Body of pancreas (tissue), 4 donors: Measurements from ENCODE around the gene LBR. TPM values are rescaled to one million over a fixed set of nuclear protein-coding genes. Genes with fewer than 3 reads are reported as not detected.

Experiments
- ATAC-seq: fragments of 150-250 bp; one replicate; pipeline ENCODE4 v1.9.1; 2016
- DNase-seq, 4 donors: peaks; one replicate each; pipeline ENCODE4 v3.0.0-alpha.2; 2019
- H3K27ac ChIP-seq, 4 donors: fragments of 200-600 bp; sonication (generic); 1 replicate in 3 of 4; 2 replicates in 1 of 4; pipeline versions ENCODE4 v1.5.1 to v1.6.1; 2016 to 2019; ENCODE audit warnings: mild to moderate bottlenecking in 1 of 4, mixed read lengths in 1 of 4, moderate library complexity in 1 of 4
- H3K27me3 ChIP-seq, 2 donors: fragments of 200-600 bp; sonication (generic); one replicate each; pipeline ENCODE4 v1.6.0; 2016; ENCODE audit warnings: mild to moderate bottlenecking in 1 of 2
- H3K36me3 ChIP-seq, 2 donors: fragments of 200-600 bp; sonication (generic); replicated peaks in 1 of 2; 2 replicates each; pipeline ENCODE4 v1.5.1; 2016; ENCODE audit warnings: low read depth in 2 of 2; ENCODE audit not compliant: insufficient read depth in 1 of 2
- H3K4me1 ChIP-seq: fragments of 200-600 bp; sonication (generic); one replicate; pipeline ENCODE4 v1.6.0; 2016
- H3K4me3 ChIP-seq, 2 donors: fragments of 200-600 bp; sonication (generic); 1 replicate in 1 of 2; 2 replicates in 1 of 2; pipeline ENCODE4 v1.5.1; 2016 to 2019
- H3K9me3 ChIP-seq, 3 donors: fragments of 200-600 bp; sonication (generic); 1 replicate in 2 of 3; 2 replicates in 1 of 3; pipeline ENCODE4 v1.5.1; 2016
- CTCF ChIP-seq, 7 experiments: fragments of 450-650 bp in 4 of 7; fragments of 200-600 bp in 3 of 7; sonication (generic) in 3 of 7; IDR thresholded peaks; one replicate each; pipeline ENCODE4 v1.5.1; 2016 to 2019; ENCODE audit warnings: antibody characterized with exemption in 7 of 7
- POLR2A ChIP-seq, 3 donors: fragments of 450-650 bp; IDR thresholded peaks; one replicate each; pipeline ENCODE4 v1.6.1; 2016; ENCODE audit warnings: antibody characterized with exemption in 3 of 3, mild to moderate bottlenecking in 2 of 3
- WGBS, 2 donors: methylation state at CpG; one replicate each; pipeline ENCODE4 v1.1.5; 2017; 5-methylcytosine and 5-hydroxymethylcytosine counted together
- intact Hi-C: fragments of 100-400 bp; cut with DNase I; formaldehyde crosslinking; loops from one replicate; pipeline ENCODE4 v1.15.1; 2023
- total RNA-seq, 2 donors: library from RNA; depleted of rRNA; stranded (reverse); fragments of >200 nt; gene quantifications; one replicate each; pipeline ENCODE4 v1.1.0, GENCODE V29; 2016

Gene LBR
- total RNA-seq, 2 donors from 2014 or later: 15.2 to 26.5 TPM

DNA sequence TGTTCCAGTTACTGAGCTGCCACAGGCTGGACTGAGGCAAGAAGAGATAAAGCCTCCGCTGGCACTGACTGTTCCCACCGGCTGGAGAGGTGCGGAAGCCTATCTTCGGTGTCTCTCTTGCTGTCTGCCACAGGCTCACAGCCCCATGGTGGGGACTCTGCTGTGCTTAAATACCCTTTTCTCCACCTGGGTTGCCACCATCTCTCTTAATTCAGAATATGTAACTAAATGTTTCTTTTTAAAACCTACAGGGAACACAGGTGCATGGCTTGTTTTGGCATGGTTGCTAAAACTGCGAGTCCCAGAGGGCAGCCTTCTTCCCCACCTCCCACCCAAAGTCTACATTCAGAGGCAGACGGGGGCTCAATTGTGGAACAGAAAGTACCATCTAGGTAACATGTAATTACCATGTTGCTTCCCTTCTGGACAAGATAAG lies 8.1 kb upstream of the LBR start:
- no peak for DNase-seq
- no peaks in the 10 kb centered on the region for H3K9me3 ChIP-seq
- TF ChIP-seq POLR2A (IDR thresholded peaks at IDR 0.05) (no peak), CTCF (IDR thresholded peaks at IDR 0.05) (no peak)
- H3K27me3 ChIP-seq: no peaks in the 10 kb centered on the region
- H3K27ac ChIP-seq: no peak overlapping the region
- H3K4me1 ChIP-seq: peaks cover 13% of the 10 kb centered on the region
- intact Hi-C loops: no loop called here
- 60 to 67% methylated on average over 6 of the region's 6 CpGs for WGBS, 2 donors
- H3K36me3 ChIP-seq: no peaks in the 10 kb centered on the region
- ATAC-seq: no peak
- H3K4me3 ChIP-seq: no peak overlapping the region

DNA sequence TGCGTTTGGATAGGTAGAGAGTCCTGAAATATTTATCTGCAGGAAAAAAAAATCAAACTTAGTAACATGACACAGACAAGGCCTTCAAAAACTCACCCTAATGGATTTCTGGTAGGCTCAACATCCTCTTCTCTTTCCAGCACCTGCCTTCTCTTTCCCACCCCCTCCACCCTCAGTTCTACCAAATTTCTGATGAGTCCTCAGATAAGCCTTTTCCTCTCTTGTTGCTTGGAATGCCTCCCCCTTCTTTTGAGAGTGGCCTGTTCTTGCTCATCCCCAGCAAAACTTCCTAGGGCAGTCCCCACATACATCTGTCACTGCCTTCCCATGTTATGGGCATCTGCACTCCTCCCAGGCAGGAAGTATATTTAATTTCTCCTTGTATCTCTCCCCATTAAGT lies 7.6 kb upstream of the LBR start:
- intact Hi-C loops: no loop called here
- no peak for TF ChIP-seq POLR2A (IDR thresholded peaks at IDR 0.05)
- TF ChIP-seq CTCF (IDR thresholded peaks at IDR 0.05): no peak

GRCh38 chr1:225435076-225435475 lies 7.2 kb upstream of the LBR start:
- Histone ChIP-seq H3K27me3 (no peaks in the 10 kb centered on the region), H3K9me3 (no peaks in the 10 kb centered on the region), H3K4me1 (peaks cover 4% of the 10 kb centered on the region), H3K4me3 (no peak overlapping the region), H3K36me3 (no peaks in the 10 kb centered on the region), H3K27ac (no peak overlapping the region)
- intact Hi-C loops: no loop called here
- TF ChIP-seq CTCF (IDR thresholded peaks at IDR 0.05) (no peak), POLR2A (IDR thresholded peaks at IDR 0.05) (no peak)
- WGBS, 2 donors: 65 to 78% methylated on average over 6 of the region's 6 CpGs
- no peak for DNase-seq
- ATAC-seq: no peak

More for the DNA sequence above, 7.6 kb upstream of the LBR start:
- WGBS, 2 donors: 86 to 100% methylated on average over 1 of the region's 1 CpG
- H3K4me3 ChIP-seq: no peak overlapping the region
- H3K27ac ChIP-seq: no peak overlapping the region
- H3K27me3 ChIP-seq: no peaks in the 10 kb centered on the region
- no peaks in the 10 kb centered on the region for H3K36me3 ChIP-seq
- DNase-seq (no peak), ATAC-seq (no peak)
- H3K9me3 ChIP-seq: no peaks in the 10 kb centered on the region
- H3K4me1 ChIP-seq: peaks cover 8% of the 10 kb centered on the region

DNA sequence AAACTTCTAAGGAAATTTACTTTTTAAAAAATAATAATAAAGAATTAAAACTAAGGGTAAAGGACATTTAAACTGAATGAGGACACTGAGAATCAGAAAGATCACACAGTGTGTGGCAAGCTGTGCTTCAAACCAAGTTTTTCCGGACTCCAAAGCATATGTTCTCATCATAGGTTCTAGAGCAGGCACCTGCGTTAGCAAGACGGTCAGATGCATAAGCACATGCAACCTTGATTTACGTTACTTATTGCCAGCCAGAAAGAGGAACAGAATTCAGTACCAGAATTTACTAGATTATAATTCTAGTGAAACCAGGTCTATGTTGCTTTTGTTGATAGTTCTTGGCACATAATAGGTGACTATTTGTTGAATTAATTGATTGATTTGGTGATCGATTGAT lies 6.2 kb upstream of the LBR start:
- Histone ChIP-seq H3K27me3 (no peaks in the 10 kb centered on the region), H3K4me1 (no peaks in the 10 kb centered on the region), H3K4me3 (no peak overlapping the region), H3K9me3 (no peaks in the 10 kb centered on the region), H3K27ac (no peak overlapping the region), H3K36me3 (no peaks in the 10 kb centered on the region)
- intact Hi-C loops: no loop called here
- DNase-seq: no peak
- TF ChIP-seq POLR2A (IDR thresholded peaks at IDR 0.05) (no peak), CTCF (IDR thresholded peaks at IDR 0.05) (no peak)
- no peak for ATAC-seq
- WGBS, 2 donors: 74 to 79% methylated on average over 5 of the region's 5 CpGs

DNA sequence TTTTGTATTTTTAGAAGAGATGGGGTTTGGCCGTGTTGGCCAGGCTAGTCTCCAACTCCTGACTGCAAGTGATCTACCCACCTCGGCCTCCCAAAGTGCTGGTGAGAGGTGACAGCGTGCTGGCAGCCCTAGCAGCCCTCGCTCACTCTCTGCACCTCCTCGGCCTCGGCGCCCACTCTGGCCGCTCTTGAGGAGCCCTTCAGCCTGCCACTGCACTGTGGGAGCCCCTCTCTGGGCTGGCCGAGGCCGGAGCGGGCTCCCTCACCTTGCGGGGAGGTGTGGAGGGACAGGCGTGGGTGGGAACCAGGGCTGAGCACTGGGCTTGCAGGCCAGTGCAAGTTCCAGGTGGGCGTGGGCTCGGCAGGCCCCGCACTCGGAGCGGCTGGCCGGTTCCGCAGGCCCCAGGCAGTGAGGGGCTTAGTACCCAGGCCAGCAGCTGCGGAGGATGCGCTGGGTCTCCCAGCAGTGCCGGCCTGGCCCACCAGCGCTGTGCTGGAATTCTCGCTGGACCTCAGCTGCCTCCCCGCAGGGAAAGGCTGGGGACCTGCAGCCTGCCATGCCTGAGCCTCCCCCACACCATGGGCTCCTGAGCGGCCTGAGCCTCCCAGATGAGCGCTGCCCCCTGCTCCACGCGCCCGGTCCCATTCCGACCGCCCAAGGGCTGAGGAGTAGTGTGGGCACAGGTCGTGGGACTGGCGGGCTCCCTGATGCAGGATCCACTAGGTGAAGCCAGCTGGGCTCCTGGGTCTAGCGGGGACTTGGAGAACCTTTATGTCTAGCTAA lies 3.4 kb upstream of the LBR start:
- TF ChIP-seq CTCF (IDR thresholded peaks at IDR 0.05) (no peak), POLR2A (IDR thresholded peaks at IDR 0.05) (no peak)
- no peaks in the 10 kb centered on the region for H3K36me3 ChIP-seq
- H3K27ac ChIP-seq: no peak overlapping the region
- no peaks in the 10 kb centered on the region for H3K9me3 ChIP-seq
- intact Hi-C loops: no loop called here
- H3K27me3 ChIP-seq: no peaks in the 10 kb centered on the region
- ATAC-seq (no peak), DNase-seq (no peak)
- peaks cover 7% of the 10 kb centered on the region for H3K4me1 ChIP-seq
- H3K4me3 ChIP-seq: no peak overlapping the region
- 90 to 96% methylated on average over 13 to 28 of the region's 36 CpGs for WGBS, 2 donors
